ENCODE data around the gene METTL18.

GRCh38 chr1:169838942-169839341 lies 44.2 kb upstream of the METTL18 start:
- TF ChIP-seq CTCF (IDR thresholded peaks at IDR 0.05) (no peak), POLR2A (IDR thresholded peaks at IDR 0.05) (no peak)
